Epidermal melanocyte (primary cell): ENCODE measurements around the gene C6orf47.

ENCODE experiments used
- DNase-seq: peaks from one replicate; pipeline ENCODE4 v3.0.0; 2011; ENCODE audit warnings: low spot score; ENCODE audit not compliant: insufficient read length

C6orf47 gene

GRCh38 chr6:31661262-31662123, 915 bp upstream of the C6orf47 start:
- no peak for DNase-seq

DNA sequence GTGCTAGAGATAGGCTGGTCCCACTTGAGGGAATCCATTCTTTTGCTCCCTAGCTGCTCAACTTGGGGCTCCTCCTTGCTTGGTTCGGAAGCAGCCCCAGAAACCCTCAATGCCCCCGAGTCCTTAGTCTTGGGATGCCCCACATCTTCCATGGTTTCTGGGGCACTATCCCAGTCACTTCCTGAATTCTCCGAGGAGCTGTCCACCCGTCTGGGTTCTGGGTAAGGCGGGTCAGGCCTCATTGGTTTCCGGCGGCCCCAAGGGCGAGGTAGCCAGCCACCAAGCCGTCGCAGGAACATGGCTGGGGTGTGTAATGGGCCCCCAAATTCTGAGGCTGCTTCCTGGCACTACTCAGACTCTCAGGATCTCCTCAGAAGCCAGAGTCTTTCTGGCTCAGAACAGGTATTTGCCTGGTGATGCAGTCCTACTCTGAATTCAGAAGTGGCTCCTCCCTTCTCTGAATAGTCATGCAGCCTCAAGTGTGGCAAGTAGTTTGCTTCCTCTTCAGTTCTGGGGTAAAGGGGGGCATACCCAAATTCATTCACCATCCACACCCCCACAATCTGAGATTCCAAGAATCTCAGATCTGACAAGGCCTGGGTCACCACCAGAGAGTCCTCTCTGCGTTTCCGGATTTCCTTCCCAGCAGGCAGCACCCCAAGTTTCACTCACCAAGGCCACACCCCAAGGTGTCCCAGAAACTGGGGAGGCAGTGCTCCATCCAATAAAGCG, 763 bp downstream of the C6orf47 start:
- DNase-seq = no peak

DNA sequence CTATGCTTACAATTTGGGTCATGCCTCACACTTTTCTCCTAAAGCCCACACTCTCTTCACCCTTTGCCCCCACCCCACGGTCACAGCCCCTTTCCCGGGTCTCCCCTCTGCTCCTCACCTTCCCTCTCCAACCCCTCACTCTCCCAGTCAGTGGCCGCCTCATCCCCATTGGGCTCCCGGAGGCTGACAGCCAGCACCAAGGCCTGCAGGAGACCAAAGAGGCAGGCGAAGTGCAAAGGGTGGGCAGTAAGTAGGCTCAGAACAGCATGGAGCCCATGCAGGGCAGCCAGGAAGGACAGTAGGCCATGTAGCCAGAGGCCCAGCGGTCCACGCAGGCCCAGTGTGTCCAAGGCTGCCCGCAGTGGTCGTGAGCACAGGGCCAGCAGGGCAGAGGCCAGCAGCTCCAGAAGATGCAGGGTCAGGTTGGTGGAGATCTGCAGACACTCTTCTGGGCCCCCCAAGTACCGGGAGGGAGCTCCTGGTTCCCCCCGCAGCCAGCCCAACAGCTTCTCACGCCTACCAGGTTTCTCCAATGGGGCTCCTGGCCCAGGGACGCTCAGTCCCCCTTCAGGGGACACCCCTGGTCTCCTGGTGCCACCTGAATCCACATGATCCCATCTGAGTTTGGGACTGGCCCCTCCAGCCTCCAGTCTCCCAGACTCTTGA, 1.5 kb downstream of the C6orf47 start:
- no peak for DNase-seq

- no peak for DNase-seq
These were observed 2.4 kb downstream of the C6orf47 start for GRCh38 chr6:31658158-31658688.

DNA sequence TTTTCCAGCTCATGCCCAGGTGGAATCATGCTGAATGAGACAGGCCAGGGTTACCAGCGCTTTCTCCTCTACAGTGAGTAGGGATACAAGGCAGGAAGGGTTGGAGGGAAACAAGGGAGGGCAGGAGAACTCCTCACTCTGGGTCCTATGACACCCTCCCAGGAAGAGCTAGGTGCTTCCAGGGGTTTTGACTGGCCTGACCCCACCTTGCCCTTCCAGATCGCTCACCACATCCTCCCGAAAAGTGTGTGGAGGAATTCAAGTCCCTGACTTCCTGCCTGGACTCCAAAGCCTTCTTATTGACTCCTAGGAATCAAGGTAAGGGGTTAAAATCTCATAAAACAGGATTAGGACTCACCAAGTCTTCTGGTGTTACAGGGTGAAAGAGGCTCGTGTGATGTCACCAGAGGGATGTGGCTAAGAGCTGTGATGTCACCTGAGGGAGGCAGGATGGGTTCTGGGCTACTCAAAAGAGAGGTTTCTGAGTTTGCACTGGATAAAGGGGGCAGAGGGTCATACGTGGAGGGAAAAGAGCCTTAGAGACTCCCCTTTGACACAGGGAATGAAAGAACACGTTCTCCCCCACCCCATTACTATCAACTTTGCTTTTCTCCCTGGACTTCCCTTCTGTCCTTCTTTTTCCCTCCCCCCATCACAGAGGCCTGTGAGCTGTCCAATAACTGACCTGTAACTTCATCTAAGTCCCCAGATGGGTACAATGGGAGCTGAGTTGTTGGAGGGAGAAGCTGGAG, 3.0 kb downstream of the C6orf47 start:
- no peak for DNase-seq

DNA sequence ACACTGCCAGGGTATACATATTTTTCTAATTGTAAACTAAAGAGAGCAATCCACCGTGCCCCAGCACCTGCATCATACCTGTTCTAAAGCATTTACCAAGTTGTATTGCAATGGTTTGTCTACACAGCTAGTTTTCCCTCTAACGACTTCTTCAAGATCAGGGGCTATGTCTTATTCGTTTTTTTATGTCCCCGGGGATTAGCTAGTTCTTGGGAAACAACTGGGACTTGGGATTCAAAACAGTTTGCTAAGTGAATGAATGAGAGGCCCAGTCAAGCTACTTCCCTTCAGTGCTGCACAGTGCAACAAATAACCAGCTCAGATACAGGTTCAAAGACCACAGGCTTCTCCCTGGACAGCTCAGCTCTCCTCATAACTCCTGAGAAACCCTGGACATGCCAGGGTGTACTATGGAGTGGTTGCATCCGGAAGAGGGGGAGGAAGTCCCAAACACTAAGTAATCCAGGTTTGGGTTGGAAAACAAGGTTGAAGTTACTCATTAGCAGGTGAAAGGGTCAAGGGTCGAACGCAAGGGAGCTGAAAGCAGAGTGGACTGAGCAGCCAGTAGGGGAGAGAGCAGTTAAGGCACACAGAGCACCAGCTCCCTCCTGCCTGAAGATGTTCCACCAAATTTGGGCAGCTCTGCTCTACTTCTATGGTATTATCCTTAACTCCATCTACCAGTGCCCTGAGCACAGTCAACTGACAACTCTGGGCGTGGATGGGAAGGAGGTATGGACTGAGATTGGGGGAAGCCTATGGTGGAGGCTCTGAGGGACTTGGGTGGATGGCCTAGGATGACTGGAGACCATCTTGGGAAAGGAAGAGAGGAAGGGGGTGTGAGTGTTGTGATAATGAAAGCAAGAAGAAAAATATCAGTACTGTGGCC, 5.0 kb downstream of the C6orf47 start, which contains the start of gene APOM:
Gene APOM, plus strand, starts transcription at position 546 of the 889 bp plus-strand sequence. Its CDS starts 73 bp downstream, at position 619.
- no peak for DNase-seq

GRCh38 chr6:31654574-31655348, 5.8 kb downstream of the C6orf47 start:
- no peak for DNase-seq

DNA sequence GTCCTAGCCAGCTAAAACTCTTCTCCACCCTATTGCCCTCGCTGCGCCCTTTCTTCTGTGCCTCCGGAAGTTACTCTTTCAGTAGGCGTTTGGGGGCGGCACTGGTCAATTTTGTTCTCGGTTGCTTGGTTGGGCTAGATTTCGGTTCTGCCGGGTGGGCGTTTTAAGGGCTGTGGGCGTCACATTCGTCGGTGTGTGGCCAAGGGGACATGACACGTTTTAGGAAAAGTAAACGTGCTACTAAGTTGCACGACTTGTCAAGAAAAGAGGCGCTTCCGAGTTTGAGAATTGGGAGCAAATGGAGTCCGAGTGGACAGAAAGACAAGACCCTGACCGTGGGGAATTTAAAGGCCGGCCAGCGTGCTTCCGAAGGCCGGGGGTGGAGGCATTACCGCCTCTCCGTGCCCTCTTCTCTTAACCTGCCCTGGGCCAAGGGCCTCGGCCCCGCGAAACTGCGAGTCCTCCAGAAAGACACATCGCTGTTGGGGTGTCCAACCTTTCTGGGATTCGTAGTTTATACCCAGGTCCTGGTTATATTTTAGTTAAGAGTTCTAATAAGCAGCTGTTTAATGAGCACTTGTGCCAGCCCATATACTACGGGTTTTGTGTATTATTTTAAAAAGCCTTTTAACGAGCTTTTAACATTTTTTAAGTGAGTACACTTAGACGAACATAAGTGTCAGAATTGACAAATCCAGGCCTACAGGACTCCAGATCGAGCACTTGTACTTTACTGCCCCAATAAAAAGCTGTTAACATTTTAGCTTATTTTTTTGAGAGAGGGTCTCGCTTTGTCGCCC, 7.5 kb downstream of the C6orf47 start:
- DNase-seq = peak; percentile 94

DNA sequence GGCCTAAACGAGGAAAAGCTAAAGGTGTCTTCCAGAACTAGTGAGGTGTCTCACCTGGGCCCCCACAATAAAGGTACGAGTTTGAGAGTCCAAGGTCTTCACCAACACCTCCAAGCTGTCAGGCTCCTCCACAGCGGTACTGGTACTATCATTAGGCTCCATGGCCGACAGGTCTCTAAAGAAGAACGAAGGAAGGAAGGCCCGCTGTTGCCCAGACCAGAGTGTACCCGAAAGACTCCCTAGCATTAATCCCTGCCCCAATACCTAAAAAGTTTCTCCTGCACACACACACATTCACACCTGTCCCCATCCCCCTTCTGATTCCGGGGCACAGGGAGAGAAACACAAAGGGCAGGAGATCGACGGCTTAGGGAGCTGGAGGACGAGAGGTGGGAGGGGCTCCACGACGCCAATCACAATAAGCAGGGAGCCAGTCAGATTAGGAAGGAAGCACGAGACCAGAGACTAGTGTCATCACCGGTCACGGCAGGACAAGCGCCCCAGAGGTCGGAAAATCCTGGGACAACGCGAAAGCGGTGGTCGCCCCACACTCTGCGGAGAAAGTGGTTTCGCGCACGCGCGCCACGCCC, 8.9 kb downstream of the C6orf47 start:
- DNase-seq = peak; percentile 85

GRCh38 chr6:31645325-31645724, 15.3 kb downstream of the C6orf47 start:
- DNase-seq = no peak

GRCh38 chr6:31643818-31644454, 16.6 kb downstream of the C6orf47 start:
- no peak for DNase-seq

- no peak for DNase-seq
These were observed 17.6 kb downstream of the C6orf47 start for GRCh38 chr6:31642798-31643570.

- DNase-seq = no peak
These were observed 19.2 kb downstream of the C6orf47 start for GRCh38 chr6:31641370-31641769.

DNA sequence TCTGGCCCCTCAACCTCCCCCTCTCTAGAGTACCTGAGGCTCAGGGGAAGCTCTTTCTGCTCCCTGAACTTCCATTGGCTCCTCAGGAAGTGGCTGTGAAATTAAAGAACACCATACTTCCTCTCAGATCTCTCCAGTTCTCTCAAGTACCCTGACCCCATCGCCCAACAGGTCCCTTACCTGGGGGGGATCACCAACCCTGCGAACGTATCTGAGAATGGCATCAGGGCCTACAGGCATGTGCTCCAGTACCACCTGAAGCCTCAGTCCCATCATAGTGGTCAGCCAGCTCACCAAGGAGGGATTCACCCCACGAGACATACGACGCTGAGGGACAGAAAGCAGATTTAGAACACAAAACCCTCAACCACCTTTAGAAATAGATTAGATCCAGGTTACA, 20.0 kb downstream of the C6orf47 start:
- DNase-seq = no peak

DNA sequence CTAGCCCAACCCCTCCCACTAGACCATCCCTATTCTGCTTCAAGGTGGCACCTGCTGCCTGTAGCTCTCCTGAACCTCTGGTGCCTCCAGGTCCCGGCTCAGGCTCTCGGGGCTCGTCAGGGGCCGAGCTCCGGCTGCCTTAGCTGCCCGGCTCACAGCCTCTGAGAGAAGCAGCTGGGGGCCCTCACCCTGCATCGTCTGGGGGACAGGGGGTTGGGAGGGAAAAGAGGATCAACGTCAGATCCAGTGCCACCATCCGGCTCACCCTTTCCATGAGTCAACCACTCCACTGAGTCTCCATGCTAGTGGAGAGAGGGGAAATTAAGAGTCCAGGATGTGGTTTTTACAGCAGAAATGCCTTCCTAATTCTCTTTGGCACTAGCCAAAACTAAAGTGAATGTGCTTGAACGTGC, 21.1 kb downstream of the C6orf47 start:
- no peak for DNase-seq

DNA sequence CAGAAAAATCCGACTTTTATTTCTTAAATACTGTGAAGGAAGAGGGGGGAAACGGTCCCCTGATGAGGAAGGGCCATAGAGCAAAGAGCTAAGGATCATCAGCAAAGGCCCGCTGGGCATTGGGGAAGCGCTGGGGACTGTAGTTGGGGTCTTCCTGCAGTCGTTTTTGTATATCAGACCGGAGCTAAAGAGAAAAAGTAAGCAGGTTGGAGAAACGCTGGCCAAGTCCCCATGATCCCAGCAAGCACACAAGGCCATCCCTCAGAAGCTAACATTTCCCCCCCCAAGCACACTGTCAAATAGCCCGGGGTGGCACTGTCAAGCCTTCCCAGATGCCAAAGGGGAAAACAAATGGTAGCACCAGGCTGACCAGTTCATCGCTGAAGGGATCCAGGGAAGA, 21.5 kb downstream of the C6orf47 start:
- DNase-seq = no peak
